H1 (cell line): Measurements from ENCODE around the gene PXT1. TPM values are rescaled to one million over a fixed set of nuclear protein-coding genes. Genes with fewer than 3 reads are reported as not detected.

ENCODE experiments used
- CTCF ChIA-PET: fragments of 300-600 bp; sonication (Branson Sonifier 250); formaldehyde crosslinking; loops from one replicate; lab custom pipeline; 2021; ENCODE audit not compliant: partially characterized antibody; lab: Charles Lee
- POLR2A ChIA-PET: fragments of 300-600 bp; sonication (Branson Sonifier 250); formaldehyde crosslinking; loops from one replicate; lab custom pipeline; 2021; ENCODE audit warnings: inconsistent platforms; ENCODE audit not compliant: partially characterized antibody; lab: Charles Lee
- DNase-seq, 2 experiments: peaks; one replicate each; pipeline versions ENCODE4 v3.0.0 to v3.0.0-alpha.2; 2010 to 2022; ENCODE audit warnings: low spot score in 2 of 2, low read depth in 1 of 2, mixed read lengths in 1 of 2
- FAIRE-seq: peaks from 2 replicates; lab custom pipeline; 2011; peaks lifted over from hg19 to GRCh38; lab: Jason Lieb, UNC
- H2AFZ ChIP-seq: 2 replicates; pipeline ENCODE4 v1.8.1; 2012; ENCODE audit warnings: low read length, inconsistent platforms
- H2AK5ac ChIP-seq: 2 replicates; pipeline ENCODE4 v1.6.1; 2013; ENCODE audit warnings: low read depth, low read length
- H2BK120ac ChIP-seq: replicated peaks from 2 replicates; pipeline ENCODE3; 2013; ENCODE audit warnings: low read depth, low read length, inconsistent platforms
- H2BK12ac ChIP-seq: 2 replicates; pipeline ENCODE4 v1.6.1; 2013; ENCODE audit warnings: low read depth, low read length
- H2BK15ac ChIP-seq: 2 replicates; pipeline ENCODE4 v1.6.1; 2013; ENCODE audit warnings: low read length
- H2BK20ac ChIP-seq: 2 replicates; pipeline ENCODE4 v1.6.1; 2013; ENCODE audit warnings: low read length
- H2BK5ac ChIP-seq: 2 replicates; pipeline ENCODE4 v1.6.1; 2013; ENCODE audit warnings: low read depth, low read length
- H3K14ac ChIP-seq: 2 replicates; pipeline ENCODE4 v1.6.1; 2013; ENCODE audit warnings: inconsistent platforms; ENCODE audit not compliant: insufficient read length
- H3K18ac ChIP-seq: 2 replicates; pipeline ENCODE4 v1.6.1; 2013; ENCODE audit warnings: low read length; ENCODE audit errors: extremely low read depth
- H3K23ac ChIP-seq: 2 replicates; pipeline ENCODE4 v1.6.1; 2013; ENCODE audit warnings: inconsistent platforms; ENCODE audit not compliant: insufficient read length
- H3K23me2 ChIP-seq: 2 replicates; pipeline ENCODE4 v1.6.1; 2013; ENCODE audit warnings: low read depth, low read length
- H3K27ac ChIP-seq: 2 replicates; pipeline ENCODE4 v1.6.1; 2011; ENCODE audit warnings: low read depth, low read length, inconsistent platforms
- H3K27me3 ChIP-seq, 4 experiments: replicated peaks in 1 of 4; 1 replicate in 1 of 4; 2 replicates in 3 of 4; pipeline versions ENCODE4 v1.6.1 to v1.8.1; 2011 to 2013; ENCODE audit warnings: low read length in 3 of 4, mild to moderate bottlenecking in 3 of 4, inconsistent platforms in 2 of 4, mixed read lengths in 2 of 4, moderate library complexity in 1 of 4; ENCODE audit not compliant: control insufficient read depth in 3 of 4, insufficient read depth in 3 of 4; ENCODE audit errors: extremely low read depth in 1 of 4
- H3K36me3 ChIP-seq, 4 experiments: 2 replicates each; pipeline versions ENCODE4 v1.6.1 to v1.8.1; 2011 to 2013; ENCODE audit warnings: mild to moderate bottlenecking in 4 of 4, low read length in 3 of 4, moderate library complexity in 2 of 4, control low read depth in 1 of 4, inconsistent platforms in 1 of 4; ENCODE audit not compliant: insufficient read depth in 4 of 4, control insufficient read depth in 2 of 4
- H3K4ac ChIP-seq: replicated peaks from 2 replicates; pipeline ENCODE3; 2013; ENCODE audit warnings: low read length, low read depth, mixed read lengths, inconsistent platforms; ENCODE audit not compliant: insufficient read length
- H3K4me1 ChIP-seq, 4 experiments: replicated peaks in 1 of 4; 1 replicate in 1 of 4; 2 replicates in 3 of 4; pipeline versions ENCODE4 v1.6.1 to v1.8.1; 2011 to 2013; ENCODE audit warnings: low read length in 3 of 4, inconsistent platforms in 2 of 4, mixed read lengths in 1 of 4; ENCODE audit not compliant: insufficient read depth in 4 of 4, control insufficient read depth in 3 of 4
- H3K4me2 ChIP-seq, 2 experiments: 2 replicates each; pipeline versions ENCODE4 v1.6.1 to v1.8.1; 2011 to 2013; ENCODE audit warnings: low read depth in 2 of 2, low read length in 2 of 2, control low read depth in 1 of 2, inconsistent platforms in 1 of 2, mild to moderate bottlenecking in 1 of 2; ENCODE audit not compliant: insufficient read depth in 1 of 2
- H3K4me3 ChIP-seq, 4 experiments: fragments of 200-600, 300-600 bp in 1 of 4; sonication (generic), shearing (Covaris generic), sonication (Bioruptor Twin) in 1 of 4; 2 replicates each; pipeline versions ENCODE4 v1.5.1 to v1.8.1; 2011 to 2016; ENCODE audit warnings: low read length in 4 of 4, low read depth in 3 of 4, control low read depth in 2 of 4, inconsistent platforms in 2 of 4, mild to moderate bottlenecking in 2 of 4, mixed read lengths in 1 of 4, moderate library complexity in 1 of 4; ENCODE audit not compliant: insufficient read depth in 2 of 4; ENCODE audit errors: extremely low read depth in 1 of 4
- H3K56ac ChIP-seq: replicated peaks from 2 replicates; pipeline ENCODE3; 2013; ENCODE audit warnings: low read depth, mild to moderate bottlenecking, mixed read lengths, low read length, inconsistent platforms; ENCODE audit not compliant: insufficient read length
- H3K79me1 ChIP-seq: 2 replicates; pipeline ENCODE4 v1.6.1; 2013; ENCODE audit warnings: low read depth, low read length, control low read depth
- H3K79me2 ChIP-seq, 2 experiments: 2 replicates each; pipeline versions ENCODE4 v1.6.1 to v1.8.1; 2012 to 2013; ENCODE audit warnings: low read length in 2 of 2, mild to moderate bottlenecking in 2 of 2, inconsistent platforms in 1 of 2; ENCODE audit not compliant: insufficient read depth in 2 of 2, control insufficient read depth in 1 of 2
- H3K9ac ChIP-seq, 4 experiments: replicated peaks in 1 of 4; 1 replicate in 1 of 4; 2 replicates in 3 of 4; pipeline versions ENCODE4 v1.6.1 to v1.8.1; 2011 to 2013; ENCODE audit warnings: low read depth in 3 of 4, low read length in 3 of 4, control low read depth in 2 of 4, mild to moderate bottlenecking in 2 of 4, moderate library complexity in 2 of 4, inconsistent platforms in 1 of 4; ENCODE audit errors: extremely low read depth in 1 of 4
- H3K9me3 ChIP-seq, 2 experiments: 2 replicates each; pipeline versions ENCODE4 v1.6.1 to v1.8.1; 2012 to 2013; ENCODE audit warnings: mild to moderate bottlenecking in 2 of 2, moderate library complexity in 2 of 2, control low read depth in 1 of 2, inconsistent platforms in 1 of 2, low read depth in 1 of 2, low read length in 1 of 2, mixed read lengths in 1 of 2; ENCODE audit not compliant: insufficient read depth in 2 of 2
- H4K20me1 ChIP-seq, 2 experiments: replicated peaks in 1 of 2; 2 replicates each; pipeline versions ENCODE3 to v1.8.1; 2011 to 2013; ENCODE audit warnings: inconsistent platforms in 2 of 2, low read length in 2 of 2, mild to moderate bottlenecking in 1 of 2; ENCODE audit not compliant: insufficient read depth in 2 of 2, control insufficient read depth in 1 of 2
- H4K5ac ChIP-seq: 2 replicates; pipeline ENCODE4 v1.6.1; 2013; ENCODE audit warnings: low read length, low read depth, mixed read lengths, inconsistent platforms; ENCODE audit not compliant: insufficient read length
- H4K8ac ChIP-seq: 2 replicates; pipeline ENCODE4 v1.8.0; 2013; ENCODE audit warnings: mild to moderate bottlenecking, moderate library complexity, low read length, inconsistent platforms; ENCODE audit not compliant: insufficient read depth; ENCODE audit errors: extremely low read depth
- H4K91ac ChIP-seq: replicated peaks from 2 replicates; pipeline ENCODE3; 2013; ENCODE audit warnings: low read length, mixed read lengths, inconsistent platforms; ENCODE audit not compliant: insufficient read length
- CBX5 ChIP-seq: fragments of 300-800, 300-1000 bp; sonication (generic); IDR thresholded peaks from 2 replicates; pipeline ENCODE4 v1.7.1; 2016; ENCODE audit warnings: antibody characterized with exemption, low read length, low read depth
- EGR1 ChIP-seq: IDR thresholded peaks from 2 replicates; pipeline ENCODE4 v1.6.1; 2011; ENCODE audit warnings: low read depth, low read length, borderline replicate concordance
- KDM1A ChIP-seq: fragments of 200-600, 300-600 bp; sonication (generic); IDR thresholded peaks from 2 replicates; pipeline ENCODE4 v1.7.1; 2016; ENCODE audit warnings: mild to moderate bottlenecking, low read length, borderline replicate concordance
- KDM4A ChIP-seq: IDR thresholded peaks from one replicate; pipeline ENCODE4 v1.7.1; 2012; ENCODE audit warnings: low read depth, mild to moderate bottlenecking, moderate library complexity, low read length, inconsistent platforms; ENCODE audit not compliant: severe bottlenecking
- KDM5A ChIP-seq: fragments of 200-600 bp; IDR thresholded peaks from 2 replicates; pipeline ENCODE4 v1.7.1; 2012; ENCODE audit warnings: mild to moderate bottlenecking, low read length, inconsistent platforms, mixed read lengths
- SIN3A ChIP-seq, 2 experiments: IDR thresholded peaks in 1 of 2; conservative IDR thresholded peaks in 1 of 2; 2 replicates each; pipeline ENCODE4 v1.6.1; 2011 to 2012; ENCODE audit warnings: low read length in 2 of 2, improper control_type of control experiment in 1 of 2, low read depth in 1 of 2, mild to moderate bottlenecking in 1 of 2
- SRF ChIP-seq: IDR thresholded peaks from 2 replicates; pipeline ENCODE4 v1.6.1; 2011; ENCODE audit warnings: mild to moderate bottlenecking, low read depth, low read length, moderate library complexity
- WGBS, 2 experiments: shearing (Covaris generic) in 1 of 2; methylation state at CpG; one replicate each; pipeline versions ENCODE4 v1.1.6 to v1.1.7; 2013 to 2015; ENCODE audit warnings: low lambda C conversion rate in 2 of 2, mixed read lengths in 2 of 2, inconsistent platforms in 1 of 2, low coverage in 1 of 2, missing lambda C conversion rate in 1 of 2; ENCODE audit not compliant: insufficient replicate concordance in 2 of 2, insufficient coverage in 1 of 2, insufficient read length in 1 of 2; ENCODE audit errors: extremely low coverage in 1 of 2, missing lambda C conversion rate in 1 of 2; 5-methylcytosine and 5-hydroxymethylcytosine counted together
- polyA plus RNA-seq, 7 experiments: library from polyadenylated mRNA; depleted of rRNA in 3 of 7; stranded (reverse) in 5 of 7; unstranded in 2 of 7; fragments of >200 nt in 5 of 7; fragments of 200-250 nt in 2 of 7; gene quantifications; 1 replicate in 5 of 7; 2 replicates in 1 of 7; 4 replicates in 1 of 7; pipeline versions ENCODE4 v1.2.1 to v1.2.3, GENCODE V29; 2011 to 2013; ENCODE audit warnings: missing spikeins in 2 of 7, mixed read lengths in 2 of 7
- total RNA-seq: library from RNA; stranded (reverse); fragmentation: NEBNext Ultra II Directional; extraction: Animal tissue kit (Norgen Biotek cat#: 25700); gene quantifications from 2 replicates; pipeline ENCODE4 v1.2.1, GENCODE V29; 2021

Gene PXT1
- total and polyA plus RNA-seq, 2 of the 8 experiments (the other 6 are each of a cell fraction or from before 2014, with no cell fraction given), result 0.06 TPM; not detected in 1

GRCh38 chr6:36350082-36350481, 92.6 kb downstream of the PXT1 start:
- Histone ChIP-seq H3K4ac (no peak overlapping the region), H3K9ac (no peak overlapping the region), H4K8ac (no peak overlapping the region), H3K36me3 (no peaks in the 10 kb centered on the region), H3K9me3 (no peaks in the 10 kb centered on the region), H2BK5ac (no peak overlapping the region), H3K4me3 (no peak overlapping the region), H3K14ac (no peak overlapping the region), H2AK5ac (no peak overlapping the region), H4K5ac (no peak overlapping the region), H2BK15ac (no peak overlapping the region), H4K20me1 (no peaks in the 10 kb centered on the region), H4K91ac (no peak overlapping the region), H3K27me3 (no peaks in the 10 kb centered on the region), H2BK12ac (no peak overlapping the region), H3K18ac (no peak overlapping the region), H2AFZ (no peak overlapping the region), H3K4me1 (no peaks in the 10 kb centered on the region), H2BK120ac (no peak overlapping the region), H3K23me2 (no peaks in the 10 kb centered on the region), H3K56ac (no peak overlapping the region), H3K27ac (no peak overlapping the region), H2BK20ac (no peak overlapping the region), H3K79me2 (no peaks in the 10 kb centered on the region), H3K23ac (no peak overlapping the region), H3K79me1 (no peaks in the 10 kb centered on the region), H3K4me2 (no peak overlapping the region)
- CTCF ChIA-PET, result interaction anchor here (2.7 kb wide), 1 partner anchor 9 kb away, joined by 16 read pairs; no protein-coding TSS in a partner anchor
- FAIRE-seq (no peak), DNase-seq (no peak)
- WGBS, 2 experiments, result 77% methylated on average over 4 of the region's 4 CpGs; no CpG with 5 or more reads in 1 of the 2 experiments
- POLR2A ChIA-PET, result no interaction called here
- TF ChIP-seq KDM5A (no peak), SRF (no peak), EGR1 (no peak), CBX5 (no peak), KDM1A (no peak), KDM4A (no peak), SIN3A (conservative IDR thresholded peaks at IDR 0.05 in 1 of 2, IDR thresholded peaks at IDR 0.05 in 1 of 2; ENCODE audit: low read depth in 1 of 2, low read length in 2 of 2) (no peak)
